HG02981 (cell line): Measurements from ENCODE around the gene RANBP1.

Experiments
- ATAC-seq: cut with Tn5 transposase; IDR thresholded peaks from one replicate; pipeline ENCODE4 v1.9.1; 2021; ENCODE audit warnings: mild to moderate bottlenecking, moderate library complexity; ENCODE audit not compliant: unreplicated experiment

The RANBP1 gene

DNA sequence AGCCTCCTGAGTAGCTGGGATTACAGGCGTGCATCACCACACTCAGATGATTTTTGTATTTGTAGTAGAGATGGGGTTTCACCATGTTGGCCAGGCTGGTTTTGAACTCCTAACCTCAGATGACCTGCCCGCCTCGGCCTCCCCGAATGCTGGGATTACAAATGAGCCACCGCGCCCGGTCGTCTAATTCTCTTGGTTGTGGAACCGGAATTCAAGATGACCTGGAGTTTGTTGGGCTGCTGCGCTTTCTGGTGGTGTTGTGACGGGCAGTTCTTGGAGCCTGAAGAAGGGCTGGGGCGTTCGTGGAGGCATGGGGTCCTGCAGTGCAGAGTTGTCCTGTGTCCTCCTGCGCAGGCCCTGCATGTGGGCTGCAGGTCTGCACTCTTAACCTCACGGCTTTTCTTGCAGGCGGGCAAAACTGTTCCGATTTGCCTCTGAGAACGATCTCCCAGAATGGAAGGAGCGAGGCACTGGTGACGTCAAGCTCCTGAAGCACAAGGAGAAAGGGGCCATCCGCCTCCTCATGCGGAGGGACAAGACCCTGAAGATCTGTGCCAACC, 6.0 kb downstream of the RANBP1 start:
- no peak for ATAC-seq

DNA sequence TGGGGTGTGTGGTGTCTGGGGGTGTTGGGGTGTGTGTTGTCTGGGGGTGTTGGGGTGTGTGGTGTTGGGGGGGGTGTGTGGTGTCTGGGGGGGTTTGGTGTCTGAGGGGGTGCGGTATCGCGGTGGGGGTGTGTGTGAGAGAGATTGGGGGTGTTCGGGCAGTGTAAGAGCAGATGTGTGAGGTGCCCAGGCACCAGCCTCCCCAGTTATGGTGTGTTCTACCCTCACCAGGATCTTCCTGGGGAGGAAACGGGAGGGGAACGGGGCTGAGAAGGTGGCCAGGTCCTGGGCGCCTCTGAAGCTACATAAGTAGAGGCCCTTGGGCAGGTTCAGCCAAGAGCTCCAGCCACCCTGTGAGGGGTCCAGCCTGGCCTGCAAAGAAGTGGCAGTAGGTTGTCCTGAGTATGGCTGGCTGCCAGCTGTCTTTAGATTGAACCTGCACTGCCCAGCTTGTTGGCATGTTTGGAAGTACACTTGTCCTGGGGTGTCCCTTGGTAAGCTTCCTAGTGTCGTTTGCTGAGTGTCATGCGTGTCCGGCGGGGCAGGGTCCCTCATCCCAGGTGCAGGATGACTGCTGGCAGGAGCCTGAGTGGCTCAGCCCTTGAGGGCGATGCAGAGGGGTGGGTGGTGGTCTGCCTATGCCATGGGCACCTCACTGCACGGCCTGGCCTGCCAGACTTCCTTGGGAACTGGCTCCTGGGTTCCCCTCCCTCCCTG, 7.6 kb downstream of the RANBP1 start:
- ATAC-seq = no peak

DNA sequence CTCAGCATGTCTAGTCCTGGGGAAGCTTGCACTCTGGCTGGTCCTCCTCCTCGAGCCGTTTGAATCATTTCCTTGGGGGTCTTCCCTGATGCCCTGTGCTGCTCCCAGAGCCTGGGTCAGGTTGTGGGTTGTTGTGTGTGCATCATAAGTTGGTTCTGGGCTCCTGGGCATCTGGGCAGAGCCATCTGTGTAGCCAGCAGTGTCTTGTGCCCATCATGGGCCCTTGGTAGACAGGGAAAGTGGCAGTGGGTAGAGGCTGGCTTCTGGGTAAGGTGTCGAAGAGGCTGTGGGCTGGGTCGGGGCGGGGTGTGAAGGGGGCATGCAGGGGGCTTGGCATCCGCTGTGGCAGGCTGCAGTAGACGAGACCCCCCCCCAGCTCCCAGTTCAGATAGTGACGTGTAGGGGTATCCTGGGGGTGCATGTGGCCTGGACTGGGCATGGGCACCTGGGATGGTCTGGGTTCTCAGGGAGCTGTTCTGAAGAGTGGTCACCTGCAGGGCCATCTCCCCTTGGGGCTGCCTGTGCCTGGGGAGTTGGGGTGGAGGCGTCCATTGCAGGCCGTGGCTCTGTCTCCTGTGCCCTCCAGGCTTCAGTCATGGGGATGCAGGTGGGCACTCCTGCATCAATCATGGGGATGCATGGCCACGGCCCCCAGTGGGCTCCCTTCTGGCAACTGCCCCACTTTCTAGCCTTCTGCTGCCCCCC, 8.3 kb downstream of the RANBP1 start:
- no peak for ATAC-seq

DNA sequence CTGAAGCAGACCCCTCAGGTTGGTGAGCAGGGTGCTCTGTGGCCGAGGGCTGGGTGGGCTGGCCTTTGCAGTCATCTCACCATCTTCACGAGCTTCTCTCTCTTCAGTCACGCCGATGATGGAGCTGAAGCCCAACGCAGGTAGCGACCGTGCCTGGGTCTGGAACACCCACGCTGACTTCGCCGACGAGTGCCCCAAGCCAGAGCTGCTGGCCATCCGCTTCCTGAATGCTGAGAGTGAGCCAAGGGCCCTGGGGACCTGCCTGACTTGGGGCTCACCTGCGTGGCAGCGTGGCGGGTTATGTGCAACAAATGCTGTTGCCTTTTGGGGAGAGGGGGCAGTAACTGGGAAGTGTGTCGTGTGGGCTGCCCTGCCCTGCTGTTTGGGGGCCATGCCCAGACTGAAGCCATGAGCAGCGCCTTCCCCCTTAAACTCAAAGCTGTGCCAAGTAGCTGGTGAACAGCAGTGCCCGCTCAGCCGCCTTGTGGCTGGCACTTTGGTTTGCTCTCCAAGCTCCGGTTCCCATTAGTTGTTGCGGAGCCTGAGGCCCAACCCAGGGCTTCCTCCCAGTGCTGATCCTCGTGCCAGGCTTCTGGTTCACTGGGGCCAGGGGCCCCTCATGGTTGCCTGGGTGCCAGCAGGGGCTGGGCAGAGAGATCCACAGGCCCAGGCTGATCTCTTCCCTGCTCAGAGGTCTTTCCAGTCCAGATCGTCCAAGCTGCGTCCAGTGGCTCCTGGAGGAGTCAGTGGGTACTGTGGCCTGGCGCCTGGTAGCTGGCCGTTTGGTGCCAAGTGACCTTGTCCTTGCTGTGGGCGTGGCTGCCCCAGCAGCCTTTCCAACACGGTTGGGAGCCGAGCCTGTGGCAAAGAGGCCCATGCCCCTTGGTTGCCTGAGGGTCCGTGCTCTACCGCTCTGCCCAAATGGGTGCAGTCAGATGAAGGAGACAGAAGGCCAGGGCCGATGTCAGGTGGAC, 9.6 kb downstream of the RANBP1 start:
- no peak for ATAC-seq

DNA sequence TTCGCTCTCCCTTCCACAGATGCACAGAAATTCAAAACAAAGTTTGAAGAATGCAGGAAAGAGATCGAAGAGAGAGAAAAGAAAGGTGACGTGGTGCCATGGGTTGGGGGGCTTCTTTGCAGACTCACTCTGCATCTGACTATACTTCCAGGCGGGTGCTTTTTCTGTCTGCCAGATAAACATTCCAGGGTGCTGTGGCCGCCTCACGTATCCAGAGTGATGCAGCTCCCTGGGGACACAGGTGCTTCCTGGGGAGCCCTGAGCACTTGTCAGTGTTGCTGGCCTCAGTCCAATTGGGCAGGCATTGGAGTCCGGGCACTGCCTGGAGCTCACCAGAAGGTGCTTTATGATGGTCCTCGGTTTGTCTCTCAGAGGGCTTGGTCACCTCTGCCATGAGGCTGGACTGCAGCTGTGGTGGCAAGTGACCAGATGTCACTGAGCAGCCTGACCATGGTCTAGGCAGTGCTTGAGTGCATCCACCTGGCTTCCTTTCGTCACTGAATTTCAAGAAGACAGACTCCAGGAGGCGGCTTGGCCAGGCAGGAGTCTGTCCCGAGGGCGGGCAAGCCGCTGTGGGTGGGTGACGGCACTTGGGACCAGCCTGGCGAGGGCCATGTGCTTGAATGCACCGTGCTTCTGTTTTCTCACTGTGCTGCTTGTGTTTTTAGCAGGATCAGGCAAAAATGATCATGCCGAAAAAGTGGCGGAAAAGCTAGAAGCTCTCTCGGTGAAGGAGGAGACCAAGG, 10.6 kb downstream of the RANBP1 start:
- no peak for ATAC-seq

DNA sequence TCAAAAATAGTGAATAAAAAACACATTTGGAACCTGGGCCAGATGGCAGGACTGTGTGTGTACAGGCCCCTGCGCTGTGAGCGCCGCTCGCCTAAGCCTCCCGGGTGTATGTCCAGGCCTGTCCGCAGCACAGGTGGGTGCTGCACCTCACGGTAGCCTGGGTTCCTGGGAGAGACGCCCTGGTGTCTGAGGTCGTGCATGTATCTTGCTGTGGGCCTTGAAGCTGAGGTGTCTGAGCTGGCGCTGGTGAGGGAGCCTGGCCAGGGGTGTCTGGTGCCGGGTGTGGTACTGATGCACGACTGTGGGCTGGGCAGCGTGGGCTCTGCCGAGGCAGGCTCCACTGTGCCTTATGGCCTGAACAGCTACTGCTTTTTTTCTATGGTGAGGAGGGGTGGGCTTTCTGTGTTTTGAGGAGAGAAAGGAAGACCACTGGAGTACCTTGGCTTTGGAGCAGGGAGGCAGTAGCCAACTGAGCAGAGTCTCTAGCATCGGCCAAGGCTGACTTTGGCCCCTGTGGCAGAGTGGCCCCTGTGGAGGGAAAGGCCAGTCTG, 11.5 kb downstream of the RANBP1 start:
- no peak for ATAC-seq

DNA sequence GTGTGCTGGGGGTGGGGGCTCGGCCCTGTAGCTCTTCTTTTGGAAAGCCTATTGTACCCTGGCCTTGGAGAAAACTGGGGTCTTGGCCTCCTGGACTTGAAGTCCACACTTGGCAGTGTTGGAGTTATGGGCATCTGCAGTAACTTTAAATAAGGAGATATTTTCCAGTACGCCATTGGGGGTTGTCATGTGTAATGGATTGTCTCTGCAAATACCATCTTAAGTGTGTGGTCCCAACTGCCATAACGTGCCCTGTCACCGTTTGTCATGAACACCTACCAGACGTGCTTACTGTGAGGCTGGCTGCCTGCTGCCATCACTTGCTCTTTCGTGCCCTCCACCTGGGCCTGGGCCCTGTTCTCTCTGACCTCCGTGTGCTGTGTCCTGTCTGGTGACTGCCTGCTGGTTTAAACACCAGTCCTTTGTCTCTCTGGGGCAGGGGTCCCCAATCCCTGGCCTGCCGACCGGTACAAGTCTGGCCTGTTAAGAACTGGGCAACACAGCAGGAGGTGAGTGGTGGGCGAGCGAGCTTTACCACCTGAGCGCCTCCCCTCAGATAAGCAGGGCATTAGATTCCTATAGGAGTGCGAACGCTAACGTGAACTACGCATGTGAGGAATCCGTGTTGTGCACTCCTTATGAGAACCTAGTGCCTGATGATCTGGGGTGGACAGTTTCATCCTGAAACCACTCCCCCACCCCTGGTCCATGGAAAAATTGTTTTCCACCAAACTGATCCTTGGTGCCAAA, 12.1 kb downstream of the RANBP1 start:
- ATAC-seq = no peak

DNA sequence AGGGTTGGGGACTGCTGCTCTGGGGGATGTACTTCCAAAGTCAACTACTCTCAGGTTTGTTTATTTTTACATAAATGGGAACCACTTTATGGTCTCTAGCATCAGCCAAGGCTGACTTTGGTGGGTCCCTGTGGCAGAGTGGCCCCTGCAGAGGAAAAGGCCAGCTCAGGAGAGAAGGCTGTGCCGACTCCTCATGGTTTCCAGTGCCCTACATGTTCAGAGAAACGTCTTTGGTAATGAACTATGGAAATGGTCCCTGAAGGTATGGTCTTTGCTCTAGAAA, 12.7 kb downstream of the RANBP1 start:
- no peak for ATAC-seq

DNA sequence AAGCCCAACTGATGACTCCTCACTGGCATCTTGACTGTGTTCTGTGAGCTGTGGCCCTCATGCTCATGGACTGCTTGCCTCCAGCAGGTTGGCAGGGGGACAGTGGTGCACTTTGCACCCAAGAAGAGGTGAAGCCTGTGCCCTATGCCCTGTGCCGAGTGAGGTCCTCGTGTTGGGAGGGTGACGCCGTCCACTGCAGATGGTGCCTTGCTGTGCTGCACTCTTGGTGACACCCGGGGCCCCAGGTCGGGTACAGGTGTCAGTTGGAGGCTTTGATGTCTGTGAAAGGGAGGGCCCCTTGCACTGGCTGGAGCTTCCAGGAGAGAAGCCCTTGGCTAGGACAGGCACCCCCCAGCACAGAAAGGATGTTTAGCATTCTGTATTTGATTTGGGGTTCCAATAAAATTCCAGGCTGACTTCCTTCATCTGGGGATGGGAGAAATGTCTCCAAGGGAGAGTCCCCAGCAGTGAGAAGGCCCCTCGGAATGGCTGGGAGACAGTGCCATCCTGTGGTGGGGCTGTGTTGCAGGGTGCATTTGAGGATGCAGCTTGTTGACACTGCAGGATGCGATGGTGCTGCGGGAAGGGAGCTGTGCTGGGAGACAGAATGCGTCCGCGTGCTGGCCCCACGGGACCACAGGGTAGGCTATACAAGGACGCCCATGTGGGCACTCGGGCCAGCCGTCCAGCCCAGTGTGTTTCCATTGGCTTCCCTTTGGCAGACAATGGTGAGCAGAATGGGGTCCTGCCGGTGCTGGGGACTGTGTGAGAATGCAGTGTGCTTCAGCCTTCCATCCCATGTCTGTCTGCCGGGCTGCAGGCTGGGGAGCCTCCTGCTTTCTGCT, 13.2 kb downstream of the RANBP1 start:
- no peak for ATAC-seq

DNA sequence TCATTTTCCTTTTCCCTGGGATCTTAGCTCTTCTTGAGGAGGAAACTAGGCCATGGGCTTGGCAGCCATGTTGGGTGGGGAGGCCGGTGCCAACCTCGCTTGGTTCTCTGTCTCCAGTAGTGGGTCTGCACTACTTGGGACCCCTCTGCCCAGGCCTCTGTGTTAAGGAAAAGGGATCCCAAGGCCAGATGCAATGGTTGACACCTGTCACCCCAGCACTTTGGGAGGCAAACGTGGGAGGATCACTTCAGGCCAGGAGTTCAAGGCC, 13.8 kb downstream of the RANBP1 start:
- ATAC-seq = no peak

DNA sequence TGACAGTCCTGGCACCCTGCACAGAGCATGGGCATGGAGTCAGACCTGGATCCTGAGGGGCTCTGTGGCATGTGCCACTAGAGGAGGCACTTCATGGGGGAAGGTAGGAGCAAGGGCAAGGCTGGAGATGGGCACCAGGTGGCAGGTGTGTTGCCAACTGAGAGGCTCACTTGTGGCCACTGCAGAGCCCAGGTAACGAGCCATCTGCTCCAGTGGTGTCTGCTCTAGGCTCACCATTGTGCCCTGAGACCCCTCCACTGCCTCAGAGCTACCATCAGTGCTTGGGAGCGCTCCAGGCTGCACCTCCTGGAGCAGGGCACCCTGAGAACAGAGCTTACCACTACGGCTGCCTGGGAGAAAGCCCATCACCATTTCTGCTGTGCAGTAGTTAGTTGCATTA, 14.4 kb downstream of the RANBP1 start:
- ATAC-seq = no peak

DNA sequence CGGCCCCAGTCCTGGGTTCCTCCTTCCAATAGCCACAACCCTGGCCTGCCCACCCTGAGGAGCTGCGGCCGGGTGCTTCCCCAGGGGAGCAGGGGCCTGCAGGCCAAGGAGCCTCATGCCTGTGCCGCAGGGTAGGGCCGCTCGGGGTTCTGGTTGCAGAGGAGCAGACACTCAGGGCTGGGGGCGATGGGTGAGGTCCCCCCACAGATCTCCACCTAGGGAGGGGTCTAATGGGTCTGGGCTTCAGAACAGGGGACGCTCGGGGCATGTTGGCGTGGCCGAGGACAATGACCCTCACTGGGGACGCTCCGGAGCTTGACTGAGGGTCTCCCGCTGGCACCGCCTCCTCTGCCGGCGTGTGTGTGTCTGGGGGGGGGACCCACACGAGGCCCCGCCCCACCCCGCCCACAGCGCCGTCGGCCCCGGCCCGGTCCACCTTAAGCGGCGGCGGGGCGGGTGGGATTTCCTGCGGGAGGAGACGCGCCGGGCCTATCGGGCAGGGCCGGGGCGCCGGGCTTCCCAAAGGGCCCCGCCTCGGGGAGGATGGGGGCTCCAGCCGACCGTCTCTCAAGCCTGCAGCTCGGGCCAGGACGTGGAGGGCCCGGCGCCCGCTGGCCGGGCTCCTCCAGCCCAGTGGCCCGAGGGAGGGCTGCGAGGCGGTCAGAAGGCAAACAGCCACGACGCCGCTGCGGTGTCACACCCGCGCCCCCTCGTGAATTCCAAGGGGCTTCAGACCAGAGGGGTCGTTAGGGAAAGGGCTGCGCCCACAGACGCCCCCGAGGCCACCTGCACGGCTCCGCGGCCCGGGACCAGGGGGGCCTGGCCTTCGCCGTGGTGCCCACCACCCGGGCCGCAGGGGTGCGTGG, 15.1 kb downstream of the RANBP1 start:
- ATAC-seq = peak; percentile 57

DNA sequence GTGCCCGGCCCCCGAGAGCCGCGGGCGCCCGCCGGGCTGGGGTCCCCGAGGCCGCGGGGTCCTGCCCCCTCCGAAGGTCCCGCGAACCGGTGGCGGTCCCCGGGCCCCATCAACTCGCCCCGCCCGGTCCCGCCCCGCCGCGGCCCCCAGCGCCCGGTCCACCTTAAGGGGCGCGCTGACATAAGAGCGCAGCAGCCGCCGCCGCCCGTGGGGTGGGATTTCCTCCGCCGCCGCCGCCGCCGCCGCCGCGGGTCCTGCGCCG, 15.6 kb downstream of the RANBP1 start, which contains the start of gene ZDHHC8:
TSS of gene ZDHHC8 (plus strand) at position 208 of the 262 bp plus-strand sequence. CDS start 144 bp downstream, outside the sequence.
- ATAC-seq = peak; percentile 42

DNA sequence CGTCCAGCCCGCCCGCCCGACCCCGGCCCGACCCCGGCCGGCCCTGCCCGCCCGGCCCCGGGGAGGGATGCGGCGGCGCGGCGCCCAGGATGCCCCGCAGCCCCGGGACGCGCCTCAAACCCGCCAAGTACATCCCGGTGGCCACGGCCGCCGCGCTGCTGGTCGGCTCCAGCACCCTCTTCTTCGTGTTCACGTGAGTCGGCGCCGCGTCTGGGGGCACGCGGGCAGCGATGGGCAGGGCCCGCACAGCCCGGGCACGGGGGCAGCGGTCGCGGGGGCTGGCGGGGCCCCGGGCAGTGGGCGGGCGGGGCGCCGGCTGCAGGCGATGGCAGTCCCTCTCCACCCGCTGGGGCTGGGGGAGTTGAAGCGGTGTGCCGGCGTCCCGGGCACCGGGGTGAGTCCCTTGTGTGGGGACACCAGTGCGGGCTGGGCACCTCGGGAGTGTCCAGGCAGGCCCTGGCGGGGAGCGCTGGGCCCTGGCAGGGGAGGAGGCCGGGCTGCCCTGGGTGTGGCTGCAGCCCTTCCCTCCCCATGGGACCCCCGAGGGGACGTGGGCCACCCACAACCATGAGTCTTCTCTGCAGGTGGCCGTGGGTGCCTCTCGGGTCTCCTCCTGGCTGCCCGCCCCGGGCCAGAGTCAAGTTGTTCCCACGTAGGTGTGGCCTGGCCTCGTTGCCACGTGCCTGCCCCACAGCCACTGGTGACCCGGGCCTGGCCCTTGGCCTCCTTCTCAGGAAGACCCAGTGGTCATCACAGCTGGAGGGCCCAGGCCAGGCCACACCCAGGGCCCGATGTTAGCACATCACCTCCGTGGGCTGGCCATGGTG, 16.2 kb downstream of the RANBP1 start:
- no peak for ATAC-seq

DNA sequence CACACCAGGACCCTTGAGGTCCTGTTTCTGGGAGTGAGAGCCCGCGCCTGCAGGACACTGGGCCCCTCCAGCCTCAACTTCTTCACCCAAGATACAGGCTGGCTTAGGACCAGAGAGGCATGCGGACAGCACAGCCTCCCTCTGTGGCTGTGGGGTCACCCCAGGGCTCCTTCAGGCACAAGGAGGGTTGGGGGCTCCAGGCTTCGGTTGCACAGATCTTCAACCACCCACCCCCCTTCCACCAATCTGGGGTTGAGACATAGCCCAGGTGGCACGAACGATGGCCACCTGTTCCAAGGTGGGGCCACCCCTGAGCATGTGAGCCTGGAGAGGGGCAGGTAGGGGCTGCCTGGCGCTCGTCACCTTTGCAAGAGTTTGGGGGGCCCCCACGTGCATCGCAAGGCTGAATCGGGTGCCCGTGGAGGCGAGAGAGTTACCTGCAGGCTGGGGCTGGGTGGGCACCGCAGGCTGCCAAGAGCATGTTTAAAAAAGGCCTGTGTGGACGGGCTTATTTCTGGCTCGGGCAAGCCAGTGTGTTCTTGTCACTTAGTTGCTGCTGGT, 16.9 kb downstream of the RANBP1 start:
- ATAC-seq = no peak

DNA sequence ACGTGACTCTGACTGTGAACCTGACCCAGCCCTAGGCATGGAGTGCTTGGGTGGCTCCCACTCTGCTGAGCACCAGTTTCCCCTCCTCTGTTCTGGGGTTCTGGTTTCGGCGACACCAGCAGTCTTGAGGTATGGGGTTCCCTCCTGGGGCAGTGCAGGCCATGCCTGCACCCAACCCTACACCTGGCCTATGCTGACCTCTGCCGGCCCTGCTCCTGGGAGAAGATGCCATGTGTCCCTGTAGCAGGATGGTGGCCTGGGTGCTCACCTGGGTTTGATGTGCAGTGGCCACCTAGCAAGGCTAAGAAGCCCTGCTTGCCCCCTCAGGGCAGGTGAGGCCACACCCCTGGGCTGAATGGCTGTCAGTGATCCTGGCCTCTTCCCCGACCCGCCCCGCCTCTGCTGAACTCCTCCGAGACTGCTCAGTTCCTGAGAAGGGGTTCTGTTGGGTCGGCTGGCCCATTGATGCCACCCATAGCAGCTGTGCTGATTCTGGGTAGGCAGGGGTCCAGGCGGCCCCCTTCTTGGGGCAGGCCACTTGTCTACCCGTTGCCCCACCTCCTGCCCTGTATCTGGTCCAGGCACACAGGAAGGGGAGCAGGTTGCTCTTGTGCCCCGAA, 18.1 kb downstream of the RANBP1 start:
- ATAC-seq = no peak

DNA sequence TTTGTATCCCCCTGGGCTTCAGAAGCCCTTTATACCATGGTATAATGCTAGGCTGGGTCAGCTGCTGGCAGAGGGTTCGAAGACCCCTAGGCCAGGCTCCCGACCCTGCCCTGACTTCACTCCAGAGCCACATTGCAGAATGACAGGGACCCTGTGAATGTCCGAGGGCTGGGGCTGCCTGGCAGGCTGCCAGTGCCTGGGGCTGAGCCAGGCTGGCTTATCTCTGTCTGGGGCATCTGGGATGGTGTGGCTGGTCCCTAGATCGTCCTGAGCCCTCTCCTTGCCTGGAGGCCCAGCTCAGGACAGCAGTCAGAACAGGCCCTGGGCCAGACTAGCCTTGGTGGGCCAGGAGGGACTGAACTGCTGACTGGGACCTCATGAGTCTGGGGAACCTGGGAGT, 19.4 kb downstream of the RANBP1 start:
- no peak for ATAC-seq
